Measurements from ENCODE around the gene TAOK1.
A peak's percentile ranks its signal among the peaks of the same experiment; 100 is the strongest.

DNA sequence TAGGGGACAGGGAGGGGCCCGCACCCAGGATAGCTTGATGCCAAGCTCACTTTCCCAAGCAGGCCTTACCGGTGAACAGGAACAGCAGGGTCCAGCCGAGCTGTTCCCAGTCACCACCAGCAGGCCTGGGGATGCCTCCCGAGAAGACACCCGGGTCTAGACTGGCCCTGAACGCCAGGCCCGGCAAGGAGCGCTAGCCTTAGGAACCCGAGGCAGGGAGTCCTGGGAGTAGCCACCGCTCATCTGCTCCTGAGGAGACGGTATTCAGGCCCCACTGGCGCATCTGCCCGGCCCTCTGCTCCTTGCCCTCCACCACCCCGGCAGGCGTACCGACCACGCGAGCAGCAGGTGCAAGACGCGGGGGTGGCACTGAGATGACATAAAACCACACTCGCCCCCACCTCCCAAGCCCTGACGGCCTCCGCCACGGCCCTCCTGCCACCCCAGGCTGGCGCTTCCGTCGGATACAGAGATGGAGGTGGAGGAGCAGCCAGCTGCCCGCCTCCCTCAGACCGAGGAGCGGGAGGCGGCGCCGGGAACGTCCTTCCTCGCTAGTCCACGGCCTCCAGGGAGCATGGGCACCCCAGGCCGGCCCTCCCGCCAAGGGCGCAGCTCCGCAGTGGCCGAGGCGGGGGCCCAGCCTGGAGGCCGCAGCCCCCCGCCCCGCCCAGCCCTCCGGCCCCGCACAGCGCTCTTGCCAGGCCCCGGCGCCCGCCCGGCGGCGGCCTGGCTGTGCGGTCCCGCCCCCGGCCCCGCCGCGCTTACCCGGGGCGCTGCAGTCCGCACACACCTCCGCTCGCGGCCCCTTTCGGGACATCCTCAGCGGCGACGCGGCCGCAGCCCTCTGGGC is 198.6 kb downstream of the TAOK1 start:
- TF ChIP-seq NFYB (CRISPR knock-in tag; IDR thresholded peaks at IDR 0.05) (no peak), JUN (CRISPR knock-in tag; IDR thresholded peaks at IDR 0.05) (no peak), RXRA (CRISPR knock-in tag; IDR thresholded peaks at IDR 0.05) (peak; percentile 57; the same call in 1 of the 2 replicates), TP53 (CRISPR knock-in tag; conservative IDR thresholded peaks at IDR 0.05) (no peak), JUNB (CRISPR knock-in tag; IDR thresholded peaks at IDR 0.05; ENCODE audit: borderline replicate concordance) (no peak), ZBTB38 (CRISPR knock-in tag; IDR thresholded peaks at IDR 0.05) (no peak), MED1 (CRISPR knock-in tag; IDR thresholded peaks at IDR 0.05) (no peak)
- TF ChIP-seq, protein P1, sequence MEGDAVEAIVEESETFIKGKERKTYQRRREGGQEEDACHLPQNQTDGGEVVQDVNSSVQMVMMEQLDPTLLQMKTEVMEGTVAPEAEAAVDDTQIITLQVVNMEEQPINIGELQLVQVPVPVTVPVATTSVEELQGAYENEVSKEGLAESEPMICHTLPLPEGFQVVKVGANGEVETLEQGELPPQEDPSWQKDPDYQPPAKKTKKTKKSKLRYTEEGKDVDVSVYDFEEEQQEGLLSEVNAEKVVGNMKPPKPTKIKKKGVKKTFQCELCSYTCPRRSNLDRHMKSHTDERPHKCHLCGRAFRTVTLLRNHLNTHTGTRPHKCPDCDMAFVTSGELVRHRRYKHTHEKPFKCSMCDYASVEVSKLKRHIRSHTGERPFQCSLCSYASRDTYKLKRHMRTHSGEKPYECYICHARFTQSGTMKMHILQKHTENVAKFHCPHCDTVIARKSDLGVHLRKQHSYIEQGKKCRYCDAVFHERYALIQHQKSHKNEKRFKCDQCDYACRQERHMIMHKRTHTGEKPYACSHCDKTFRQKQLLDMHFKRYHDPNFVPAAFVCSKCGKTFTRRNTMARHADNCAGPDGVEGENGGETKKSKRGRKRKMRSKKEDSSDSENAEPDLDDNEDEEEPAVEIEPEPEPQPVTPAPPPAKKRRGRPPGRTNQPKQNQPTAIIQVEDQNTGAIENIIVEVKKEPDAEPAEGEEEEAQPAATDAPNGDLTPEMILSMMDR (CRISPR knock-in tag; IDR thresholded peaks at IDR 0.05), result no peak
- TF ChIP-seq, protein P2, sequence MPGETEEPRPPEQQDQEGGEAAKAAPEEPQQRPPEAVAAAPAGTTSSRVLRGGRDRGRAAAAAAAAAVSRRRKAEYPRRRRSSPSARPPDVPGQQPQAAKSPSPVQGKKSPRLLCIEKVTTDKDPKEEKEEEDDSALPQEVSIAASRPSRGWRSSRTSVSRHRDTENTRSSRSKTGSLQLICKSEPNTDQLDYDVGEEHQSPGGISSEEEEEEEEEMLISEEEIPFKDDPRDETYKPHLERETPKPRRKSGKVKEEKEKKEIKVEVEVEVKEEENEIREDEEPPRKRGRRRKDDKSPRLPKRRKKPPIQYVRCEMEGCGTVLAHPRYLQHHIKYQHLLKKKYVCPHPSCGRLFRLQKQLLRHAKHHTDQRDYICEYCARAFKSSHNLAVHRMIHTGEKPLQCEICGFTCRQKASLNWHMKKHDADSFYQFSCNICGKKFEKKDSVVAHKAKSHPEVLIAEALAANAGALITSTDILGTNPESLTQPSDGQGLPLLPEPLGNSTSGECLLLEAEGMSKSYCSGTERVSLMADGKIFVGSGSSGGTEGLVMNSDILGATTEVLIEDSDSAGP (CRISPR knock-in tag; IDR thresholded peaks at IDR 0.05; ENCODE audit: borderline replicate concordance), result peak; percentile 60; the same call in 1 of the 2 replicates
- TF ChIP-seq, protein P3, sequence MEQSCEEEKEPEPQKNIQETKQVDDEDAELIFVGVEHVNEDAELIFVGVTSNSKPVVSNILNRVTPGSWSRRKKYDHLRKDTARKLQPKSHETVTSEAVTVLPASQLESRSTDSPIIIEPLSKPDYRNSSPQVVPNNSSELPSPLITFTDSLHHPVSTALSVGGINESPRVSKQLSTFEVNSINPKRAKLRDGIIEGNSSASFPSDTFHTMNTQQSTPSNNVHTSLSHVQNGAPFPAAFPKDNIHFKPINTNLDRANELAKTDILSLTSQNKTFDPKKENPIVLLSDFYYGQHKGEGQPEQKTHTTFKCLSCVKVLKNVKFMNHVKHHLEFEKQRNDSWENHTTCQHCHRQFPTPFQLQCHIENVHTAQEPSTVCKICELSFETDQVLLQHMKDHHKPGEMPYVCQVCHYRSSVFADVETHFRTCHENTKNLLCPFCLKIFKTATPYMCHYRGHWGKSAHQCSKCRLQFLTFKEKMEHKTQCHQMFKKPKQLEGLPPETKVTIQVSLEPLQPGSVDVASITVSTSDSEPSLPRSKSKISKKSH (CRISPR knock-in tag; IDR thresholded peaks at IDR 0.05; ENCODE audit: borderline replicate concordance), result no peak; the same call in 1 of the 2 replicates
- TF ChIP-seq, protein P4, sequence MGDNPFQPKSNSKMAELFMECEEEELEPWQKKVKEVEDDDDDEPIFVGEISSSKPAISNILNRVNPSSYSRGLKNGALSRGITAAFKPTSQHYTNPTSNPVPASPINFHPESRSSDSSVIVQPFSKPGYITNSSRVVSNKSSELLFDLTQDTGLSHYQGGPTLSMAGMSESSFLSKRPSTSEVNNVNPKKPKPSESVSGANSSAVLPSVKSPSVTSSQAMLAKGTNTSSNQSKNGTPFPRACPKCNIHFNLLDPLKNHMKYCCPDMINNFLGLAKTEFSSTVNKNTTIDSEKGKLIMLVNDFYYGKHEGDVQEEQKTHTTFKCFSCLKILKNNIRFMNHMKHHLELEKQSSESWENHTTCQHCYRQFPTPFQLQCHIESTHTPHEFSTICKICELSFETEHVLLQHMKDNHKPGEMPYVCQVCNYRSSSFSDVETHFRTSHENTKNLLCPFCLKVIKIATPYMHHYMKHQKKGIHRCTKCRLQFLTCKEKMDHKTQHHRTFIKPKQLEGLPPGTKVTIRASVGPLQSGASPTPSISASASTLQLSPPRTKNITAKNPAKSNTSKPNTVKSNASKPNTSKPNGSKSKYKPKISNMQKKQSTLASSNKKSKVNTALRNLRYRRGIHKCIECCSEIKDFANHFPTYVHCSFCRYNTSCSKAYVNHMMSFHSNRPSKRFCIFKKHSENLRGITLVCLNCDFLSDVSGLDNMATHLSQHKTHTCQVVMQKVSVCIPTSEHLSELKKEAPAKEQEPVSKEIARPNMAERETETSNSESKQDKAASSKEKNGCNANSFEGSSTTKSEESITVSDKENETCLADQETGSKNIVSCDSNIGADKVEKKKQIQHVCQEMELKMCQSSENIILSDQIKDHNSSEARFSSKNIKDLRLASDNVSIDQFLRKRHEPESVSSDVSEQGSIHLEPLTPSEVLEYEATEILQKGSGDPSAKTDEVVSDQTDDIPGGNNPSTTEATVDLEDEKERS (CRISPR knock-in tag; IDR thresholded peaks at IDR 0.05), result no peak
- TF ChIP-seq, protein P5, sequence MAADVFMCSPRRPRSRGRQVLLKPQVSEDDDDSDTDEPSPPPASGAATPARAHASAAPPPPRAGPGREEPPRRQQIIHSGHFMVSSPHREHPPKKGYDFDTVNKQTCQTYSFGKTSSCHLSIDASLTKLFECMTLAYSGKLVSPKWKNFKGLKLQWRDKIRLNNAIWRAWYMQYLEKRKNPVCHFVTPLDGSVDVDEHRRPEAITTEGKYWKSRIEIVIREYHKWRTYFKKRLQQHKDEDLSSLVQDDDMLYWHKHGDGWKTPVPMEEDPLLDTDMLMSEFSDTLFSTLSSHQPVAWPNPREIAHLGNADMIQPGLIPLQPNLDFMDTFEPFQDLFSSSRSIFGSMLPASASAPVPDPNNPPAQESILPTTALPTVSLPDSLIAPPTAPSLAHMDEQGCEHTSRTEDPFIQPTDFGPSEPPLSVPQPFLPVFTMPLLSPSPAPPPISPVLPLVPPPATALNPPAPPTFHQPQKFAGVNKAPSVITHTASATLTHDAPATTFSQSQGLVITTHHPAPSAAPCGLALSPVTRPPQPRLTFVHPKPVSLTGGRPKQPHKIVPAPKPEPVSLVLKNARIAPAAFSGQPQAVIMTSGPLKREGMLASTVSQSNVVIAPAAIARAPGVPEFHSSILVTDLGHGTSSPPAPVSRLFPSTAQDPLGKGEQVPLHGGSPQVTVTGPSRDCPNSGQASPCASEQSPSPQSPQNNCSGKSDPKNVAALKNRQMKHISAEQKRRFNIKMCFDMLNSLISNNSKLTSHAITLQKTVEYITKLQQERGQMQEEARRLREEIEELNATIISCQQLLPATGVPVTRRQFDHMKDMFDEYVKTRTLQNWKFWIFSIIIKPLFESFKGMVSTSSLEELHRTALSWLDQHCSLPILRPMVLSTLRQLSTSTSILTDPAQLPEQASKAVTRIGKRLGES (CRISPR knock-in tag; IDR thresholded peaks at IDR 0.05; ENCODE audit: borderline replicate concordance), result no peak

Data from HepG2 (cell line).